Measurements from ENCODE around the gene KIF3C.

DNA sequence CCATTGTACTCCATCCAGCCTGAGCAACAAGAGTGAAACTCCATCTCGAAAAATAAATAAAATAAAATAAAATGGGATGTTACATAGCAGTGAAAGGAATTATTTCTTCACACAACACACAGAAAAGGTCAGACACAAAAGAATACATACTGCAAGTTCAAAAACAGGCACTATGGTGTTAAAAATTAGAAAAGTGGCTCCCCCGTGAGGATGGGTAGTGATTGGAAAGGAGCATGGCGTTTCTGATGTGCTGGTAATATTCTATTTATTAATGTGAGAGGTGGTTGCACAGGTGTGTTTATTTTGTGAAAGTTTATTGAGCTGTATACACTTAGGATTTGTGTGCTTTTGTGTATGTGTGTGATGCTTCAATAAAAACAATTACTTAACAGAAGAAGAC, 28.6 kb upstream of the KIF3C start:
- no peak for TF ChIP-seq EZH2 (IDR thresholded peaks at IDR 0.05)
- TF ChIP-seq, protein P1, sequence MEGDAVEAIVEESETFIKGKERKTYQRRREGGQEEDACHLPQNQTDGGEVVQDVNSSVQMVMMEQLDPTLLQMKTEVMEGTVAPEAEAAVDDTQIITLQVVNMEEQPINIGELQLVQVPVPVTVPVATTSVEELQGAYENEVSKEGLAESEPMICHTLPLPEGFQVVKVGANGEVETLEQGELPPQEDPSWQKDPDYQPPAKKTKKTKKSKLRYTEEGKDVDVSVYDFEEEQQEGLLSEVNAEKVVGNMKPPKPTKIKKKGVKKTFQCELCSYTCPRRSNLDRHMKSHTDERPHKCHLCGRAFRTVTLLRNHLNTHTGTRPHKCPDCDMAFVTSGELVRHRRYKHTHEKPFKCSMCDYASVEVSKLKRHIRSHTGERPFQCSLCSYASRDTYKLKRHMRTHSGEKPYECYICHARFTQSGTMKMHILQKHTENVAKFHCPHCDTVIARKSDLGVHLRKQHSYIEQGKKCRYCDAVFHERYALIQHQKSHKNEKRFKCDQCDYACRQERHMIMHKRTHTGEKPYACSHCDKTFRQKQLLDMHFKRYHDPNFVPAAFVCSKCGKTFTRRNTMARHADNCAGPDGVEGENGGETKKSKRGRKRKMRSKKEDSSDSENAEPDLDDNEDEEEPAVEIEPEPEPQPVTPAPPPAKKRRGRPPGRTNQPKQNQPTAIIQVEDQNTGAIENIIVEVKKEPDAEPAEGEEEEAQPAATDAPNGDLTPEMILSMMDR (IDR thresholded peaks at IDR 0.05) = no peak
- no peak for TF ChIP-seq EZH2phosphoT487 (IDR thresholded peaks at IDR 0.05)
